Fibroblast of the conjunctiva (primary cell): Measurements from ENCODE around the gene UBL3.

Experiments used
- DNase-seq: peaks from one replicate; pipeline ENCODE4 v3.0.0-alpha.2; 2010; ENCODE audit warnings: low read depth

Gene UBL3

GRCh38 chr13:29856426-29856825 lies 6.0 kb upstream of the UBL3 start:
- no peak for DNase-seq

- no peak for DNase-seq
Observed at GRCh38 chr13:29855784-29856183, 5.4 kb upstream of the UBL3 start.

GRCh38 chr13:29855009-29855408 lies 4.6 kb upstream of the UBL3 start:
- DNase-seq = no peak

GRCh38 chr13:29853131-29853530 lies 2.7 kb upstream of the UBL3 start:
- DNase-seq = no peak

GRCh38 chr13:29852472-29853054 lies 2.1 kb upstream of the UBL3 start:
- DNase-seq = no peak

- no peak for DNase-seq
Observed at GRCh38 chr13:29849731-29850212, 645 bp downstream of the UBL3 start.

- no peak for DNase-seq
Observed at GRCh38 chr13:29849071-29849631, 1.3 kb downstream of the UBL3 start.

GRCh38 chr13:29847501-29847983 lies 2.9 kb downstream of the UBL3 start:
- no peak for DNase-seq

GRCh38 chr13:29846475-29847256 lies 3.8 kb downstream of the UBL3 start:
- no peak for DNase-seq

- DNase-seq = no peak
Observed at GRCh38 chr13:29845440-29846056, 4.9 kb downstream of the UBL3 start.

- no peak for DNase-seq
Observed at GRCh38 chr13:29844441-29844840, 6.0 kb downstream of the UBL3 start.

- DNase-seq = no peak
Observed at GRCh38 chr13:29840585-29840984, 9.8 kb downstream of the UBL3 start.

- no peak for DNase-seq
Observed at GRCh38 chr13:29835280-29836061, 14.9 kb downstream of the UBL3 start.

GRCh38 chr13:29832761-29833298 lies 17.6 kb downstream of the UBL3 start:
- DNase-seq = no peak

GRCh38 chr13:29830000-29830399 lies 20.4 kb downstream of the UBL3 start:
- no peak for DNase-seq

- DNase-seq = no peak
Observed at GRCh38 chr13:29819143-29819542, 31.3 kb downstream of the UBL3 start.

- no peak for DNase-seq
Observed at GRCh38 chr13:29817604-29818378, 32.6 kb downstream of the UBL3 start.

- no peak for DNase-seq
Observed at GRCh38 chr13:29816715-29817114, 33.7 kb downstream of the UBL3 start.

- DNase-seq = no peak
Observed at GRCh38 chr13:29815336-29815735, 35.1 kb downstream of the UBL3 start.

GRCh38 chr13:29810898-29811297 lies 39.5 kb downstream of the UBL3 start:
- DNase-seq = no peak
